ENCODE data around the gene CALML3.
"Not testable (repeated sequence)": the region's sequence is repeated elsewhere in the genome, so short reads cannot be mapped to it uniquely, and the experiment has no call there.

Gene CALML3

GRCh38 chr10:5553400-5554170 lies 28.8 kb downstream of the CALML3 start:
- DNase-seq (ENCODE audit: low spot score) = no peak

- DNase-seq (ENCODE audit: low spot score) = no peak
Measured at GRCh38 chr10:5555021-5555510, 30.3 kb downstream of the CALML3 start.

- no peak for DNase-seq (ENCODE audit: low spot score)
Measured at GRCh38 chr10:5555881-5556280, 31.1 kb downstream of the CALML3 start.

- DNase-seq (ENCODE audit: low spot score) = no peak
Measured at GRCh38 chr10:5556576-5556975, 31.8 kb downstream of the CALML3 start.

GRCh38 chr10:5557040-5557721 lies 32.4 kb downstream of the CALML3 start:
- no peak for DNase-seq (ENCODE audit: low spot score)

- DNase-seq (ENCODE audit: low spot score) = no peak
Measured at GRCh38 chr10:5557799-5558771, 33.3 kb downstream of the CALML3 start.

- not testable (repeated sequence) for DNase-seq (ENCODE audit: low spot score)
Measured at GRCh38 chr10:5559022-5559421, 34.3 kb downstream of the CALML3 start.

GRCh38 chr10:5559642-5560141 lies 34.9 kb downstream of the CALML3 start:
- no peak for DNase-seq (ENCODE audit: low spot score)

- DNase-seq (ENCODE audit: low spot score) = no peak
Measured at GRCh38 chr10:5560142-5560816, 35.5 kb downstream of the CALML3 start.

- DNase-seq (ENCODE audit: low spot score) = no peak
Measured at GRCh38 chr10:5560817-5561703, 36.3 kb downstream of the CALML3 start.

- DNase-seq (ENCODE audit: low spot score) = no peak
Measured at GRCh38 chr10:5561704-5562645, 37.2 kb downstream of the CALML3 start.

- no peak for DNase-seq (ENCODE audit: low spot score)
Measured at GRCh38 chr10:5563321-5563961, 38.7 kb downstream of the CALML3 start.

- no peak for DNase-seq (ENCODE audit: low spot score)
Measured at GRCh38 chr10:5563991-5564536, 39.3 kb downstream of the CALML3 start.

- no peak for DNase-seq (ENCODE audit: low spot score)
Measured at GRCh38 chr10:5564537-5565204, 39.9 kb downstream of the CALML3 start.

GRCh38 chr10:5565205-5565545 lies 40.4 kb downstream of the CALML3 start:
- DNase-seq (ENCODE audit: low spot score) = no peak

GRCh38 chr10:5565671-5566581 lies 41.2 kb downstream of the CALML3 start:
- DNase-seq (ENCODE audit: low spot score) = no peak

GRCh38 chr10:5566614-5567013 lies 41.9 kb downstream of the CALML3 start:
- no peak for DNase-seq (ENCODE audit: low spot score)

All from HuH-7 (cell line).